ENCODE measurements around the gene STRIP1. TPM values are rescaled to one million over a fixed set of nuclear protein-coding genes. Genes with fewer than 3 reads are reported as not detected.
A peak's percentile ranks its signal among the peaks of the same experiment; 100 is the strongest.

Gene STRIP1
- total RNA-seq, 1 donor: 52.2 TPM

GRCh38 chr1:109990302-109990653 lies 44.1 kb upstream of the STRIP1 start:
- no peak for TF ChIP-seq CTCF (IDR thresholded peaks at IDR 0.05; ENCODE audit: insufficient read depth, low read depth, low read length)
- no peak for DNase-seq (ENCODE audit: low read depth)
- no peak overlapping the region for H3K4me3 ChIP-seq (ENCODE audit: low read depth, low read length)

- no peak overlapping the region for H3K4me3 ChIP-seq (ENCODE audit: low read depth, low read length)
- no peak for TF ChIP-seq CTCF (IDR thresholded peaks at IDR 0.05; ENCODE audit: insufficient read depth, low read depth, low read length)
- DNase-seq (ENCODE audit: low read depth): no peak
Observed at GRCh38 chr1:109991400-109991925, 43.0 kb upstream of the STRIP1 start.

- no peak for TF ChIP-seq CTCF (IDR thresholded peaks at IDR 0.05; ENCODE audit: insufficient read depth, low read depth, low read length)
- H3K4me3 ChIP-seq (ENCODE audit: low read depth, low read length): no peak overlapping the region
- peak; percentile 53 for DNase-seq (ENCODE audit: low read depth)
Observed at GRCh38 chr1:109993885-109994284, 40.5 kb upstream of the STRIP1 start.

- no peak overlapping the region for H3K4me3 ChIP-seq (ENCODE audit: low read depth, low read length)
- no peak for TF ChIP-seq CTCF (IDR thresholded peaks at IDR 0.05; ENCODE audit: insufficient read depth, low read depth, low read length)
Observed at GRCh38 chr1:109994654-109995053, 39.8 kb upstream of the STRIP1 start.

GRCh38 chr1:109995536-109995935 lies 38.9 kb upstream of the STRIP1 start:
- TF ChIP-seq CTCF (IDR thresholded peaks at IDR 0.05; ENCODE audit: insufficient read depth, low read depth, low read length): no peak
- no peak overlapping the region for H3K4me3 ChIP-seq (ENCODE audit: low read depth, low read length)
- DNase-seq (ENCODE audit: low read depth): no peak

More at GRCh38 chr1:109994654-109995053, 39.8 kb upstream of the STRIP1 start:
- no peak for DNase-seq (ENCODE audit: low read depth)

DNA sequence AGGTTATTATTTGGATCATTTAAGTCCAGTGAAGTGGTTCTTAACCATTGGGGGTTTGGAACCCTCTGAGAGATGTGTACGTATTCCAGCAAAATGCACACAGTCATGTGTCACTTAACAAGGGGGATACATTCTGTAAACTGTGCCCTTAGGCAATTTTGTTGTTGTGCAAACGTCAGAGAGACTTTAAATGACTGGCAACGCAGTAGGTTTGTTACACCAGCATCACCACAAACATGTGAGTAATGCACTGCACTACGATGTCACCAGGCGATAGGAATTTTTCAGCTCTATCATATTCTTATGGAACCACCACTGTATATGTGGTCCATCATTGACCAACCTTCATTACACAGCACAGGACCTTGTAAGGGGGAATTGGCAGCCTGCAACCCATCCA lies 37.9 kb upstream of the STRIP1 start:
- DNase-seq (ENCODE audit: low read depth): peak; percentile 82
- no peak for TF ChIP-seq CTCF (IDR thresholded peaks at IDR 0.05; ENCODE audit: insufficient read depth, low read depth, low read length)
- no peak overlapping the region for H3K4me3 ChIP-seq (ENCODE audit: low read depth, low read length)

GRCh38 chr1:109997204-109997866 lies 37.1 kb upstream of the STRIP1 start:
- no peak for DNase-seq (ENCODE audit: low read depth)
- no peak for TF ChIP-seq CTCF (IDR thresholded peaks at IDR 0.05; ENCODE audit: insufficient read depth, low read depth, low read length)
- no peak overlapping the region for H3K4me3 ChIP-seq (ENCODE audit: low read depth, low read length)

Data from fibroblast of villous mesenchyme (primary cell).